Measurements from ENCODE around the gene FAM131B.

The FAM131B gene

GRCh38 chr7:143375298-143376034 lies 13.0 kb upstream of the FAM131B start:
- TF ChIP-seq SPI1 (IDR thresholded peaks at IDR 0.05; ENCODE audit: borderline replicate concordance, low read depth) (peak; percentile 61; the same call in 1 of the 2 replicates), GABPA (IDR thresholded peaks at IDR 0.05; ENCODE audit: low read depth) (no peak)
- peak in 1 of 2 experiments; percentile 71 for DNase-seq (ENCODE audit: low read depth in 1 of 2, low spot score in 1 of 2)
- Histone ChIP-seq H3K27ac (replicated peaks) (peak overlapping the region; percentile 63), H3K4me3 (replicated peaks; ENCODE audit: insufficient read depth, low read length) (no peak overlapping the region), H3K27me3 (ENCODE audit: insufficient read depth, poor library complexity, severe bottlenecking) (no peaks in the 10 kb centered on the region)

GRCh38 chr7:143374561-143374960 lies 12.0 kb upstream of the FAM131B start:
- DNase-seq (ENCODE audit: low read depth in 1 of 2, low spot score in 1 of 2): peak in 1 of 2 experiments; percentile 50
- Histone ChIP-seq H3K4me3 (replicated peaks; ENCODE audit: insufficient read depth, low read length) (no peak overlapping the region), H3K27ac (replicated peaks) (peak overlapping the region; percentile 63), H3K27me3 (ENCODE audit: insufficient read depth, poor library complexity, severe bottlenecking) (no peaks in the 10 kb centered on the region)
- TF ChIP-seq SPI1 (IDR thresholded peaks at IDR 0.05; ENCODE audit: borderline replicate concordance, low read depth) (peak; percentile 88), REST (IDR thresholded peaks at IDR 0.05; ENCODE audit: insufficient replicate concordance, low read depth) (no peak), POLR2AphosphoS5 (IDR thresholded peaks at IDR 0.05; ENCODE audit: low read depth) (no peak)

DNA sequence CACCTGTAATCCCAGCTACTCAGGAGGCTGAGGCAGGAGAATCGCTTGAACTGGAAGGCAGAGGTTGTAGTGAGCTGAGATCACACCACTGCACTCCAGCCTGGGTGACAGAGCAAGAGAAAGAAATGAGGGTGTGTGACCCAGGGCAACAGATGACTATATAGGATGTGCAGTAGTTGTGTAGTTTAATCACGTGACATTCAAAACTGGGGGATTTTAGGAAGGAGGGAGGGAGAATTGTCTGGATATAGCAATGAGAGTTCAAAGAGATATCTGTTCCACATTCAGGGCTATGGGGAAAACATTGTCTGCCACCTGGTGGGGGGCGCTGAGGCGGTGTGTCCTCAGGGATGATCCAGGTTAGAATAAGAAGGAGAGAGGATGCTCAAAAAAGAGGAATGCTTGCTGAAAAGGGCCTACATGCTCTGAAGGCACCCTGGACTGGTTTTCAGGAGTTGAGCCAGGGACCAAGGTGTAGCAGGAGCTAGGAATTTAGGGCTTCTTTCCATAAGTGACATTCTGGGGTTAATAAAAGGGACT lies 10.8 kb upstream of the FAM131B start:
- TF ChIP-seq REST (IDR thresholded peaks at IDR 0.05; ENCODE audit: insufficient replicate concordance, low read depth) (no peak), CTCF (IDR thresholded peaks at IDR 0.05; ENCODE audit: insufficient read depth, low read length) (no peak), GABPA (IDR thresholded peaks at IDR 0.05; ENCODE audit: low read depth) (no peak), POLR2AphosphoS5 (IDR thresholded peaks at IDR 0.05; ENCODE audit: low read depth) (no peak), SPI1 (IDR thresholded peaks at IDR 0.05; ENCODE audit: borderline replicate concordance, low read depth) (no peak)
- no peak for DNase-seq (ENCODE audit: low read depth in 1 of 2, low spot score in 1 of 2)
- H3K4me3 ChIP-seq (replicated peaks; ENCODE audit: insufficient read depth, low read length): no peak overlapping the region
- H3K27ac ChIP-seq (replicated peaks): no peak overlapping the region
- no peaks in the 10 kb centered on the region for H3K27me3 ChIP-seq (ENCODE audit: insufficient read depth, poor library complexity, severe bottlenecking)

GRCh38 chr7:143372070-143372469 lies 9.6 kb upstream of the FAM131B start:
- no peak overlapping the region for H3K4me3 ChIP-seq (replicated peaks; ENCODE audit: insufficient read depth, low read length)
- H3K27ac ChIP-seq (replicated peaks): peak overlapping the region; percentile 18
- TF ChIP-seq GABPA (IDR thresholded peaks at IDR 0.05; ENCODE audit: low read depth): peak; percentile 63
- TF ChIP-seq REST (IDR thresholded peaks at IDR 0.05; ENCODE audit: insufficient replicate concordance, low read depth): no peak
- peak; percentile 77 for TF ChIP-seq POLR2AphosphoS5 (IDR thresholded peaks at IDR 0.05; ENCODE audit: low read depth)
- TF ChIP-seq SPI1 (IDR thresholded peaks at IDR 0.05; ENCODE audit: borderline replicate concordance, low read depth): no peak
- peak; percentile 18 for TF ChIP-seq CTCF (IDR thresholded peaks at IDR 0.05; ENCODE audit: insufficient read depth, low read length)
- peak in 1 of 2 experiments; percentile 92 for DNase-seq (ENCODE audit: low read depth in 1 of 2, low spot score in 1 of 2)
- no peaks in the 10 kb centered on the region for H3K27me3 ChIP-seq (ENCODE audit: insufficient read depth, poor library complexity, severe bottlenecking)
